GM12873 (cell line): Measurements from ENCODE around the gene AP3S2.

Source experiments
- TF ChIP-seq, protein P1 (sequence below): IDR thresholded peaks from 2 replicates; pipeline ENCODE4 v1.5.1; 2012; ENCODE audit warnings: low read depth, mild to moderate bottlenecking, moderate library complexity, low read length, control low read depth; ENCODE audit not compliant: insufficient read depth; ENCODE audit errors: missing control alignments

AP3S2 gene

DNA sequence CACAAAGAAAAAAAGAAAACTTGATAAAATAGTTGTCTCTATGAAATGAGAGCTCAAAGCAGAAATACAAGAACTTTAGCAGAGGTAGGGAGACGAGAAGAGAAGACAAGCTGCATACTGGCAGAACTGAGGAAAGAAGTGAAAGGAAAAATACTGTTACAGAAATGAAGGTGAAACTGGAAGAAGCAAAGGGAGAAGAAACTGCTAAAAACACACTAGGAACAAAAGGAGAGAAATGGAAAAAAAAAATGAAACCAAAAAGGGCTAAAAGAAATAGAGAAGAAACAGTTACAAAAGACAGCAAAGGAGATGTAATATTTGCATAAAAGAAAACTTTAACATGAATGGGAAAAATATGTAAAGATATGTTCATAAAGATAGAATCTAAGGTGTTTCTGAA is 51.8 kb downstream of the AP3S2 start:
- TF ChIP-seq, protein P1, sequence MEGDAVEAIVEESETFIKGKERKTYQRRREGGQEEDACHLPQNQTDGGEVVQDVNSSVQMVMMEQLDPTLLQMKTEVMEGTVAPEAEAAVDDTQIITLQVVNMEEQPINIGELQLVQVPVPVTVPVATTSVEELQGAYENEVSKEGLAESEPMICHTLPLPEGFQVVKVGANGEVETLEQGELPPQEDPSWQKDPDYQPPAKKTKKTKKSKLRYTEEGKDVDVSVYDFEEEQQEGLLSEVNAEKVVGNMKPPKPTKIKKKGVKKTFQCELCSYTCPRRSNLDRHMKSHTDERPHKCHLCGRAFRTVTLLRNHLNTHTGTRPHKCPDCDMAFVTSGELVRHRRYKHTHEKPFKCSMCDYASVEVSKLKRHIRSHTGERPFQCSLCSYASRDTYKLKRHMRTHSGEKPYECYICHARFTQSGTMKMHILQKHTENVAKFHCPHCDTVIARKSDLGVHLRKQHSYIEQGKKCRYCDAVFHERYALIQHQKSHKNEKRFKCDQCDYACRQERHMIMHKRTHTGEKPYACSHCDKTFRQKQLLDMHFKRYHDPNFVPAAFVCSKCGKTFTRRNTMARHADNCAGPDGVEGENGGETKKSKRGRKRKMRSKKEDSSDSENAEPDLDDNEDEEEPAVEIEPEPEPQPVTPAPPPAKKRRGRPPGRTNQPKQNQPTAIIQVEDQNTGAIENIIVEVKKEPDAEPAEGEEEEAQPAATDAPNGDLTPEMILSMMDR, result no peak

DNA sequence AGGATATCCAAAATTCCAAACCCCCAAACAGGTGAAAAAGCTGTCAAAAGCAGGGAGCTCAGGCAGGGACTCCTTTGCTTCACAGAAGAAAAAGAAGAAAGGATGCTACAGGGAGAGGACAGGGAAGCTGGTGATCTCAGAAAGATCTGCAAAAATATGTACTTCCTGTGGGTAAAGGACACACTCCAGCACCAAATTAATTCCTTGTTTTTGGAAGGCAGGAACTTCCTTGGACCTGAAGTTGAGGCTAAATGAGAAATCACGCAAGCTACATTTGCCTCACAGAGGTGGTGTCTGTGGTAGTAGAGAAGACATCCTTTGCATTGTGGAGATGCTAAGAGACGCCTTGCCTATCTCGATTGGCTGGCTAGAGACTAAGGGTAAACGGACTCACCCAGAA is 52.5 kb downstream of the AP3S2 start:
- TF ChIP-seq, protein P1, result no peak

DNA sequence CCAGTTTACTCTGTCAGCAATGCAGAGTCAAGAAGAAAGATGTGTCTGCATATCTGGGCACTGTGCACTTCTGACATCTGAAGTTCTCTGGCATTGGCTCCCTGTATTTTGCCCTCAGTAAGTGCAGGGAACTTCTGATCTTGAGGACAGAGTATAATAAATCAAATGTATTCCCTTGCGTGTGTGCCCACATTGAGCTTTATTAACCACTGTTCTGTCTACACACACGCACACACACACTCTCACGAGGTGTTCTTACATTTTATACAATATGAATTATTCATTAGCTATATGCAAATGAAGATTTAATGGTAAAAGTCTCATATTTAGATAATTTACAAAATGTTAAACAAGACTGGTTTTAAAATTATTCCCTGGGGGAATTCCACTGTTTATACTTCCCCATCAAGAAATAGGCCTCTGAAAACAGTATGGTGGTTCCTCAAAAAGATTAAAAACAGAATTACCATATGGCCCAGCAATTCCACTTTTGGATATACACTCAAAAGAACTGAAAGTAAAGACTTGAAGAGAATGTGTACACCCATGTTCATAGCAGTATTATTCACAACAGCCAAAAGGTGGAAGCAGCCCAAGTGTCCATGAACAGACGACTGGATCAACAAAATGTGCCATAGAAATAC is 54.5 kb downstream of the AP3S2 start:
- TF ChIP-seq, protein P1, result no peak

DNA sequence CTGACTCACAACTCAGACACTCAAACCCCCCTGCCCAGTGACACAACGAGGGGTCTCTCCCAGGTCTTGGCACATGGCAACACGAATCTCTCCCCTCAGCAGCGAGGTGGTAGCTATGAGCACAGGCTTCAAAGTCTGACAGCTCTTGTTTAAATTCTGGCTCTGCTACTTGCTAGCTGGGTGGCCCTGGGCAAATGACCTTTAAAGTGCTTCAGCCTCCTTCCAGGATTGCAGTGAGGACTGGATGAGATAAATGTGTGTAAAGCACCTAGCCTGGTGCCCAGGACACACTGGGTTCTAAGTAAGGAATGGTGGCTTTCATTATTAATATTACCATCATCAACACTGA is 56.0 kb downstream of the AP3S2 start:
- TF ChIP-seq, protein P1, result no peak

DNA sequence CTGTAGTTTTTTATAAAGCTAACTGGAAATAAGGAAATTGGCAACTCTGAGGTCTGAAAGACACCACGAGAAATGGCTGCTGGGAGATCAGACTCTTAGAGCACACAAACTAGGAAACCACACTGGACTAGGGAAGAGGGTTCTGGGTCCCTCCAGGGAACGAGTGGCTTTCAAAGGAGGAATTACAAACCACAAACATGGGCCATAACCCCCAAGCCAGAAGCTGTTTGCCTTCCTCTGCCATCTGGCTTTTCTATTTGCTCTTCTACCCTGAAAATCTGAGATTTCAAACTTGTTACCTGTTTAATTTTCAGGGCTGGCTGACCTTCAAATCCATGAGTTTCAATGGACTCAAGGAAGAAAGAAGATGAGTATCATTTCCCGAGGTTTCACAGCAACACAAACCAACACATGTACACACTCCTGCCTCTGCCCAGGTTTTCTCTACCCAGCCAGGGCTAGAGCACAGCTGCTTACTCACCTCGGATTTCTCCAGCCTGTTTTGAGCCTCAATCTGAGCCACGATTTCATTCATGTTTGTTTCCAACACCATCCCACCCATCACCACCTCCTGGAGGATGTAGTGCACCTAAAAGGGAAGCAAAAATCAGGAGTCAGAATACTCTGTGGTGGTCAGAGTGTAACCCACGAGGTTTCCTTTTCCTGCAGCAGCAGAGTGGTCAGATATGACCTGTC is 56.5 kb downstream of the AP3S2 start:
- TF ChIP-seq, protein P1, result no peak

DNA sequence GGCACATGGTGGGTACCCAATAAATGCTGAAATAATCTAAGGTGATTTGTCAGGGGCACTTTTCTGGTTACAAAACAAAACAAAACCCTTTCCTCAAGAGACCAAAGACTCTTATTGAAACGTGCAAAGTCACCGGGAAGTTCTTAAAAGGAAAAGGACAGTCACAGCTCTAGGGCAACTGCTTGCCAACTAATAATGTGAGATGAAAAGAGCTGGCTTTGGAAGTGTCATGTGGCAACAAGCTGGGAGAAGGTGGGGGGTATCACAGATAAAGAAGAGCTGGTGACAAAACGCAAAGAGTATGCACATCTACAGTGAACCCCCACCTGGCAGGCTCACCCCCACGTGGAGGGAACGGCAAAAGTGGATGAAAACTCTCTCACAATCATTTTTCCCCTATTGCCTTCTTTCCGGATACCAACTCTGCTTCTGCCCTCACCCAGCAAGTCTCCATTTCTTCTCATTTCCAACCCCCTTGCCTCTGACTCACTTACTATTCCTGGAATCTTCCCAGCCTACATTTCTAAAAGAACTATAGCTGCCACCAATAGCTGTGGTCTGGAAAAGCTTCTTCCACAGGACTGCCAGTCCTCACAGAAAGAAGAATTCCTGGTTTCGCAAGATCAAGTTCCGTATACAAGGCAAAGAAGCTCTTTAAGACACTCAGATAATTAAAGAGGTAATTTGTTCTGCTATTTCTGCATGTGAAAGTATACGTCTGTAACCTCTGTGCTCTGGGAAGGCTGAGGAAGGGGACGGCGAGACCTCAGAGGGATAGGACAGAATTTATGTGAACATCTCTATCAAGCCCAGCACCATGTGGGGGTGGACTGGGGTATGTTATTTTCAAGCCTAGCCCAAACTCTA is 57.3 kb downstream of the AP3S2 start:
- TF ChIP-seq, protein P1, result no peak

DNA sequence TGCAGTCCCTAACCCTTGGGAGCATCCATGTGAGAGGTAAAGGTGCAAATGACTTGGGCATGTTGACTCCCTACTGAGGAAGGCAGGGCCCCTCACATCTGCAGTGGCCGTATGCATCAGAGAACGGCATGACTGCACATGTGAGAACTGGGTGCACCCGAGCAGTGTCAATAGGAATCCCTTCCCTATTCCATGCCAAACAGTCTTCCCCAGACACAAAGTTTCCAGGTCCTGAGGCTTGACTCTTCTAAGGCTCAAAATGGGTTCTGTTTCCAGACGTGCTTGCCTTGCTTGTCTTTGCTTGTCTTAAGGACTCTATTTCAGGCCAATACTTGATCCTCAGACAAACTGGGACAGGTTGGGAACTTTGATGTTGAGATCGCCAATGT is 58.6 kb downstream of the AP3S2 start:
- TF ChIP-seq, protein P1, result no peak
